GM10847 (cell line): ENCODE measurements around the gene SLC8A2.

ENCODE experiments used
- POLR2A ChIP-seq: IDR thresholded peaks from 2 replicates; pipeline ENCODE4 v1.6.1; 2011; ENCODE audit not compliant: insufficient read length; ENCODE audit errors: extremely low read depth

SLC8A2 gene

DNA sequence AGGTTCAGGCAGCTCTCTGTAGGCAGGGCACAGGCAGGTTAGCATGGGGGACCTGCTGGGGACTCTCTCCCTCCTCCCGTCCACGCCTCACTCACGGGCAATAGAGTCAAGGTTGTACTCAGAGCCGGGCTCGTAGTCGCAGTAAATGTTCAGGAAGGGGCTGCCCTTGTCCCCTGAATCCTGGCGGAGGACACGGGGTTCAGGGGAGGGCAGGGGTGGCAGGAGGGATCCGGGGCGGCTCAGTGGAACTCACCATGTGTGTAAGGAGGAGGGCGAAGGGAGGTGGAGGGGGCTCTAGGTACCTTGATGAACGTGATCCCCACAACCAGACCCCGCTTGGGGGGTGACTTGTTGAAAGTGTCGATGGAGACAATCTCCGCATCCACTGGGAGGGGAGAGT is 11.5 kb upstream of the SLC8A2 start:
- no peak for TF ChIP-seq POLR2A

GRCh38 chr19:47481460-47482052 is 9.9 kb upstream of the SLC8A2 start:
- no peak for TF ChIP-seq POLR2A

- no peak for TF ChIP-seq POLR2A
Measured at GRCh38 chr19:47480658-47481057, 9.0 kb upstream of the SLC8A2 start.

GRCh38 chr19:47479701-47480503 is 8.2 kb upstream of the SLC8A2 start:
- no peak for TF ChIP-seq POLR2A

DNA sequence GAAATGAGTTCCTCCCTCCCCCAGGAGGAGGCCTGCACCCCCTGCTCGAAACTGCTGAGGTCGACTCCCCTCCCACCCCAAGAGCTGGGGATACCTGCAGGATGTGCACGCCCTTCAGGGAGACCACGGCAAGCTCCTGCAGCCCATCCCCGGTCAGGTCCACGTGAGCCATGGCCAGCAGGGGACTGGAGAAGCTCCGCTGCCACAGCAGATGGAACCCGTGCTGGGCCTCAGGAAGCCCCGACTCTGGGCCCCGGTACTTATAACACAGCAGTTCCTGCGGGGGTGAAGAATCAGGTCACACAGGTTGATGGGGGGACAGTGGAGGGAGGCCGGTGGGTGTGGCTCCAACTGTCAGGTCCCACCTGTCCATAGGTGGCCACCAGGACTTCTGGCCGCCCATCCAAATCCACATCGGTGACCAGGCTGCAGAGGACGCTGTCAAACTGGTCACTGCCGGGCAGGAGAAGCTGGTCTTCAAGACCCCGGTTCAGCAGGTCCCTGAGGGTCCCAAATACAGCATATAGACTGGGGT is 4.8 kb upstream of the SLC8A2 start:
- TF ChIP-seq POLR2A = no peak

DNA sequence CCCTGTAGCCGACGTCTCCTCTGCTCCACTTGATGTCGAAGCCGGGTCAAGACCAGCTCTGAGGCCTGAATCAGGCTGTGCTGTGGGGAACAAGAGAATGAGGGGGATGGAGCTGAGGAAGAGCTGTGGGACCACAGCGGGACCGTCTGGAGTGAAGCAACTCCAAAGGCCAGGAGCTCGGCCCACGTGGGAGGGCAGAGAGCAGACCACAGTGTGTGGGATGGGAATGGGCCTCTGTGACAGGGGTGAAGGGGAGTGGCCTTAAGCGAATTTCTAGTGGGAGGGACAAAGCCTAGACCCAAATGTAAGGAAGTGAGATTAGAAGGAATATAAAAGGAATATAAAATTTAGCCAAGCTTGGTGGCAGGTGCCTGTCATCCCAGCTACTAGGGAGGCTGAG is 3.8 kb upstream of the SLC8A2 start:
- TF ChIP-seq POLR2A = no peak

- TF ChIP-seq POLR2A = no peak
Measured at GRCh38 chr19:47473336-47473735, 1.6 kb upstream of the SLC8A2 start.

DNA sequence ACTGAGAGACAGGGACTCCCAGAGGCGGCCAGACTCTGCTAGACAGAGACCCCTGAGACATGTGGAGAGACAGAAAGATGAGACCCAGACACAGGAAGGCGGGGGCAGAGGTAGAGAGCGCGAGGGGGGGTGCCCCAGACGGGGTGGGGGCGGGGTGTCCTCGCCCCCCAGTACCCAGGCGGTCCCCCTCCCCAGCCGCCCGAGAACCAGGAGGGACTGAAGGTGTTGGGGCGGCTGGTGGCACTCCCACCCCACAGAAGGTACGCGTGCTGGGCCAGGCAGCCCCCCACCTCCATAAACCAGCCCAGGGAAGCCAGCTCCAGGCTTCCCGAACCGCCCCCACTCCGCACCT is 336 bp downstream of the SLC8A2 start:
- no peak for TF ChIP-seq POLR2A

- TF ChIP-seq POLR2A = no peak
Measured at GRCh38 chr19:47470447-47471195, 1.1 kb downstream of the SLC8A2 start.

- no peak for TF ChIP-seq POLR2A
Measured at GRCh38 chr19:47469719-47470118, 2.0 kb downstream of the SLC8A2 start.

- no peak for TF ChIP-seq POLR2A
Measured at GRCh38 chr19:47469363-47469700, 2.4 kb downstream of the SLC8A2 start.

GRCh38 chr19:47467914-47468313 is 3.8 kb downstream of the SLC8A2 start:
- TF ChIP-seq POLR2A = no peak

GRCh38 chr19:47465957-47466356 is 5.7 kb downstream of the SLC8A2 start:
- TF ChIP-seq POLR2A = no peak

- no peak for TF ChIP-seq POLR2A
Measured at GRCh38 chr19:47464675-47465419, 6.8 kb downstream of the SLC8A2 start.

- TF ChIP-seq POLR2A = no peak
Measured at GRCh38 chr19:47461876-47462275, 9.8 kb downstream of the SLC8A2 start.

DNA sequence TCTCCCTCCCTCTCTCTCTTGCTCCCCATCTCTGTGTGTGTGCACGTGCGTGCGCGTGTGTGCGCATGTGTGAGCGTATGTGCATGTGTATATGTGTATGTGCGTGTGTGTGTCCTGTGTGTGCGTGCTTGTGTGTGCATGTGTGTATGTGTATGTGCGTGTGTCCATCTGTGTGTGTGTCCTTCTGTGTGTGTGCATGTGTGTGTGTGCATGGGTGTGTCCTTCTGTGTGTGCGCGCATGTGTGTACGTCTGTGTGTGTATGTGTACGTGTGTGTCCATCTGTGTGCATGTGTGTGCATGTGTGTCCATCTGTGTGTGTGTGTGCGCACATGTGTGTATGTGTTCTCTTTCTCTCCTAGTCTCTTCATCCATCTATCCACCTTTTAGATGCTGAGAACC is 12.2 kb downstream of the SLC8A2 start:
- TF ChIP-seq POLR2A = no peak

- no peak for TF ChIP-seq POLR2A
Measured at GRCh38 chr19:47458672-47459071, 13.0 kb downstream of the SLC8A2 start.
